ENCODE results near the gene HEXIM2. TPM values are rescaled to one million over a fixed set of nuclear protein-coding genes. Genes with fewer than 3 reads are reported as not detected.

The HEXIM2 gene
- total and polyA plus RNA-seq, 2 of the 13 experiments (the other 11 are each of a cell fraction or from before 2014, with no cell fraction given) = 27.1 to 32.4 TPM

GRCh38 chr17:45135192-45135977, 26.3 kb upstream of the HEXIM2 start, which contains the start of gene ACBD4 (continued):
- TF ChIP-seq RXRB (CRISPR knock-in tag; IDR thresholded peaks at IDR 0.05; ENCODE audit: borderline replicate concordance) (peak; percentile 86), NCOA1 (CRISPR knock-in tag; IDR thresholded peaks at IDR 0.05) (peak; percentile 67; the same call in 1 of the 2 replicates), ZNF724P (CRISPR knock-in tag; IDR thresholded peaks at IDR 0.05; ENCODE audit: borderline replicate concordance) (no peak), E2F5 (CRISPR knock-in tag; conservative IDR thresholded peaks at IDR 0.05) (peak; percentile 60; the same call in 1 of the 2 replicates), MIER2 (CRISPR knock-in tag; IDR thresholded peaks at IDR 0.05) (peak; percentile 75), MEIS2 (CRISPR knock-in tag; IDR thresholded peaks at IDR 0.05) (0 out of 2 replicates have a peak, but pooled peaks have one; percentile 44), ZNF12 (CRISPR knock-in tag; IDR thresholded peaks at IDR 0.05) (no peak; the same call in 1 of the 2 replicates), CREM (IDR thresholded peaks at IDR 0.05) (peak; percentile 87), CREM (CRISPR knock-in tag; IDR thresholded peaks at IDR 0.05) (no peak; the same call in 1 of the 2 replicates), NKX3-1 (CRISPR knock-in tag; IDR thresholded peaks at IDR 0.05) (peak; percentile 79; the same call in 1 of the 2 replicates), DDIT3 (CRISPR knock-in tag; IDR thresholded peaks at IDR 0.05) (no peak), ZNF772 (CRISPR knock-in tag; IDR thresholded peaks at IDR 0.05) (peak; percentile 96), BORCS8-MEF2B (CRISPR knock-in tag; IDR thresholded peaks at IDR 0.05) (peak; percentile 91), TRAFD1 (CRISPR knock-in tag; IDR thresholded peaks at IDR 0.05; ENCODE audit: borderline replicate concordance) (peak; percentile 84), ZNF432 (CRISPR knock-in tag; IDR thresholded peaks at IDR 0.05; ENCODE audit: borderline replicate concordance) (no peak), ZNF609 (CRISPR knock-in tag; IDR thresholded peaks at IDR 0.05; ENCODE audit: borderline replicate concordance) (0 out of 2 replicates have a peak, but pooled peaks have one; percentile 36), ARID5B (CRISPR knock-in tag; IDR thresholded peaks at IDR 0.05) (peak; percentile 81), RNF2 (conservative IDR thresholded peaks at IDR 0.05; ENCODE audit: low read depth) (peak; percentile 82)
